Chondrocyte (in vitro differentiated cells): ENCODE results near the gene TMEM144. TPM values are rescaled to one million over a fixed set of nuclear protein-coding genes. Genes with fewer than 3 reads are reported as not detected.

ENCODE experiments used
- DNase-seq: peaks from one replicate; pipeline ENCODE4 v3.0.0; 2021; ENCODE audit warnings: mixed read lengths, low spot score
- H3K27ac Mint-ChIP-seq: one replicate; pipeline ENCODE4 v1.8.0; 2021; ENCODE audit warnings: mild to moderate bottlenecking, moderate library complexity, mixed read lengths; ENCODE audit not compliant: unreplicated experiment
- H3K27me3 Mint-ChIP-seq: 2 replicates; pipeline ENCODE4 v1.8.0; 2021; ENCODE audit warnings: low read depth, mixed read lengths
- H3K36me3 Mint-ChIP-seq: 2 replicates; pipeline ENCODE4 v1.8.0; 2021; ENCODE audit warnings: low read depth, mixed read lengths
- H3K4me1 Mint-ChIP-seq: 2 replicates; pipeline ENCODE4 v1.8.0; 2021; ENCODE audit warnings: low read depth, mild to moderate bottlenecking, mixed read lengths
- H3K4me3 Mint-ChIP-seq: one replicate; pipeline ENCODE4 v1.8.0; 2021; ENCODE audit warnings: mild to moderate bottlenecking, moderate library complexity, mixed read lengths; ENCODE audit not compliant: unreplicated experiment
- H3K9me3 Mint-ChIP-seq: 2 replicates; pipeline ENCODE4 v1.8.0; 2021; ENCODE audit warnings: low read depth, mixed read lengths
- total RNA-seq: library from RNA; stranded (reverse); gene quantifications from 3 replicates; pipeline ENCODE4 v1.2.1, GENCODE V29; 2021
- TF ChIP-seq, protein P1 (sequence below): fragments of 200-600 bp; sonication (generic); IDR thresholded peaks from 2 replicates; pipeline ENCODE4 v1.5.0; 2021; ENCODE audit warnings: antibody characterized with exemption, mild to moderate bottlenecking, moderate library complexity

Gene TMEM144
- total RNA-seq, 1 donor from 2014 or later, result 2.6 TPM

DNA sequence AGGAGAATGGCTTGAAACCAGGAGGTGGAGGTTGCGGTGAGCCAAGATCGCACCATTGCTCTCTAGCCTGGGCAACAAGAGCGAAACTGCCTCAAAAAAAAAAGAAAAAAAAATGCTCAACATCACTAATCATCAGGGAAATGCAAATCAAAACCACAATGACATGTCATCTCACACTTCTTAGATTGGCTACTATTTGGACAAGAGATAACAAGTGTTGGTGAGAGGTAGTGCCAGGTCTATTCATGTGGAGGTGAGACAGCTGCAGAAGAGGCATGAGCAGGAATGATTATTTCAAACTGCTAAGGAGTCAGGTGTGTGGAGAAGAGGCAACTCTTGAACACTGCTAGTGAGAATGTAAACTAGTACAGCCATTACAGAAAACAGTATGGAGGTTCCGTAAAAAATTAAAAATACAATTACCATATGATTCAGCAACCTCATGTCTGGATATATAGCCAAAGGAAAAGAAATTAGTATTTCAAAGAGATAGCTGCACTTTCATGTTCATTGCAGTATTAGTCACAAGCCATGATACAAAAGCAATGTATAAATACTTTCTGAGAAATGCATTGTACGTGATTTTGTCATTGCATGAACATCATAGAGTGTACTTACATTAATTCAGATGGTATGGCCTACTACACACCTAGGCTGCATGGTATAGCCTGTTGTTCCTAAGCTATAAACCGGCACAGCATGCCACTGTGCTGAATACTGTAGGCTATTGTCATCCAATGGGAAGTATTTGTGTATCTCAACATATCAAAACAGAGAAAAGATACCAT lies 75.3 kb downstream of the TMEM144 start:
- Mint-ChIP-seq H3K4me3 (no peak overlapping the region), H3K4me1 (peaks cover 5% of the 10 kb centered on the region), H3K36me3 (no peaks in the 10 kb centered on the region), H3K27me3 (no peaks in the 10 kb centered on the region), H3K9me3 (no peaks in the 10 kb centered on the region), H3K27ac (no peak overlapping the region)
- DNase-seq, result no peak
- TF ChIP-seq, protein P1, sequence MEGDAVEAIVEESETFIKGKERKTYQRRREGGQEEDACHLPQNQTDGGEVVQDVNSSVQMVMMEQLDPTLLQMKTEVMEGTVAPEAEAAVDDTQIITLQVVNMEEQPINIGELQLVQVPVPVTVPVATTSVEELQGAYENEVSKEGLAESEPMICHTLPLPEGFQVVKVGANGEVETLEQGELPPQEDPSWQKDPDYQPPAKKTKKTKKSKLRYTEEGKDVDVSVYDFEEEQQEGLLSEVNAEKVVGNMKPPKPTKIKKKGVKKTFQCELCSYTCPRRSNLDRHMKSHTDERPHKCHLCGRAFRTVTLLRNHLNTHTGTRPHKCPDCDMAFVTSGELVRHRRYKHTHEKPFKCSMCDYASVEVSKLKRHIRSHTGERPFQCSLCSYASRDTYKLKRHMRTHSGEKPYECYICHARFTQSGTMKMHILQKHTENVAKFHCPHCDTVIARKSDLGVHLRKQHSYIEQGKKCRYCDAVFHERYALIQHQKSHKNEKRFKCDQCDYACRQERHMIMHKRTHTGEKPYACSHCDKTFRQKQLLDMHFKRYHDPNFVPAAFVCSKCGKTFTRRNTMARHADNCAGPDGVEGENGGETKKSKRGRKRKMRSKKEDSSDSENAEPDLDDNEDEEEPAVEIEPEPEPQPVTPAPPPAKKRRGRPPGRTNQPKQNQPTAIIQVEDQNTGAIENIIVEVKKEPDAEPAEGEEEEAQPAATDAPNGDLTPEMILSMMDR, result no peak

DNA sequence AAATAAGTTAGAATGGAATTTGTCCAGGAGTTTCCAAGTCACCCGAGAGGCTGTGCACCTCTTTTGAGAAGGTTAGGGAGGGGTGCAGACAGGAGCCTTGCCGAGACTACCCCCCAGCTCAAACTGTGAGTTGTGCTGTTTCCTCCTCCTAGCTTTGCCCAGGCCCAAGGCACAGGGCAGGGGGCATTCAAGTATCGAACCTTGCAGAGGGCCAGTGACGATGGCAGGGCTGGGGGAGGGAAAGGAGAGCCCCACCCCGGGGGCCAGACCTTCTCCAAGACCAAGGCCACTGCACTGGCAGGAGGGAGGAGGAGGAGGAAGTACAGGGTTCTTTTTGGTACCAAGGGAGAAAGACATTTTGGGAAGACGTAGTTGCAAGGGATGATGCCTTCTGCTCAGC lies 80.6 kb downstream of the TMEM144 start:
- H3K27ac Mint-ChIP-seq, result no peak overlapping the region
- H3K4me3 Mint-ChIP-seq, result no peak overlapping the region
- TF ChIP-seq, protein P1, result no peak
- DNase-seq, result no peak
- H3K36me3 Mint-ChIP-seq, result no peaks in the 10 kb centered on the region
- no peaks in the 10 kb centered on the region for H3K27me3 Mint-ChIP-seq
- H3K4me1 Mint-ChIP-seq, result no peaks in the 10 kb centered on the region
- peaks cover 18% of the 10 kb centered on the region for H3K9me3 Mint-ChIP-seq

DNA sequence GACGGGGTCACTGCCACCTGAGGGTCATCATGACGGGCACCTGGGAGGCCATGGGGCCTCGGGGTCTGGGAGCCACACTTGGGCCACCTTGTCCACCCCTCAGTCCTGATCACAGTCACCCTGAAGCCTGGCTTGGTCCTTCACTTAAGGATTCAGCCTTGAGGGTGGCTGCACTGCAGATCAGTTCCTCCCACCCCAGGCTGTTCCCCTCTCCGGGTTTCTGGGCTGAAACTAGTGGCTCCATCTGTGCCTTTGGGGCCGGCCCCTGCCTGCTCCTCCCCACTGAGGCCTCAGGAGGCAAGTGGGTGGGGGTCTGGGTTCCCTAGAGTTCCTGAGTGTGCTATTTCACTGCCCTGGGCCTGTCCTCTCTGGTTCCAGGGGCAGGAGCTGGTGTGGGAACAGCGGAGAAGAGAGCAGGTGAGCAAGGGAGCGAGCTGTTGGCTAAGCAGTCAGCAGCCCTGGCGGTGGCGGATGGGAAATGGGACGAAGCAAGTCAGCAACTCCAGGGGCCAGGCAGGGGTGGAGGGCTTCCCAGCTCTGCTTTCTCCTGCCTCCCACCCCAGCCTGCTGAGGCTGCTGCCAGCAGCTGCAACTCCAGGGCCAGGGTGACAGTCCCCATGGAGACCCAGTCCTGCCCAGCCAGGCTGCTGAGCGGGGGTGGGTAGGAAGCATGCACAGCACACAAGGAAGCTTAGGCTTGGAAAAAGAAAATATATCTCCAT lies 81.2 kb downstream of the TMEM144 start:
- Mint-ChIP-seq H3K27ac (no peak overlapping the region), H3K9me3 (peaks cover 18% of the 10 kb centered on the region)
- TF ChIP-seq, protein P1, result no peak

DNA sequence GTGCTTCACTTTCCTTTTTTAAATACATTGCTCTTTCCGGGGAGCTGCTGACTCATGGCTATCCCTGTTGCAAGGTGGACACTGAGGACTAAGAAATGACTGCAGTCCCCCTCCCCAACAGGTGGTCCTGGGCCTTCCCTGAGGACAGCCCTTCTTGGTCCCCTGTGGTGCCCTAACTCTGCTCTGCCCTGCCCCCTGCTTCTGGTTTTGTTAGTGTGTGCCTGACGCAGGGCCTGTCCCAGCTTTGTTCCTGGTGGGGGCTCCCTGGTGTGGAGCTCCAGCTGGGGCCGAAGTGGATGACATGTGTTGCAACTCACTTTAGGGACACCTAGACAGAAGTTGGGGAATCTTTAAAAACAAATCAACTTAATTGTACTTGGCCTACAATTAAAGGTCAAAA lies 81.9 kb downstream of the TMEM144 start:
- Mint-ChIP-seq H3K36me3 (no peaks in the 10 kb centered on the region), H3K27ac (no peak overlapping the region), H3K9me3 (peaks cover 20% of the 10 kb centered on the region), H3K27me3 (no peaks in the 10 kb centered on the region), H3K4me3 (no peak overlapping the region), H3K4me1 (no peaks in the 10 kb centered on the region)
- no peak for DNase-seq
- TF ChIP-seq, protein P1, result no peak

More for the DNA sequence above, 81.2 kb downstream of the TMEM144 start:
- no peaks in the 10 kb centered on the region for H3K27me3 Mint-ChIP-seq
- no peaks in the 10 kb centered on the region for H3K4me1 Mint-ChIP-seq
- no peak overlapping the region for H3K4me3 Mint-ChIP-seq
- no peaks in the 10 kb centered on the region for H3K36me3 Mint-ChIP-seq
- peak; percentile 86 for DNase-seq

DNA sequence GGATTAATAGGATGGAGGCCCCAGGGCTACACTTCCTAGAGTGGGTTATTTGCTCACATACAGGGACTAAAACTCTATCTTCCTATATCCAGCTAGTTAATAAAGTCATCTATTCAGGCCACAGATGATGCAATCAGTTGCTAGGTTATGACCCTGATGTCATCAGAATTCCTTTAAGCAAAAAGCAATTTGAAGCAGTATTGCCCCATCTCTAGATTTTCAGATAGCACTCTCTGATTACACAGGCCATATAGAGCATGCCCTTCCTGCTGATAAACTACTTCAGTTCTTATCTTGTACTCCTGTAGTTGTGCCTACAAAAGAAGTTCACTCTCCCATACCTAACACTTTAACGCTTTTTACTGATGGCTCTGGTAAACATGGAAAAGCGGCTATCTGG lies 84.8 kb downstream of the TMEM144 start:
- Mint-ChIP-seq H3K4me1 (no peaks in the 10 kb centered on the region), H3K36me3 (no peaks in the 10 kb centered on the region), H3K9me3 (peaks cover 20% of the 10 kb centered on the region), H3K27me3 (no peaks in the 10 kb centered on the region), H3K27ac (no peak overlapping the region), H3K4me3 (no peak overlapping the region)
- TF ChIP-seq, protein P1, result no peak
- DNase-seq, result no peak
